Karpas-422 (cell line): ENCODE measurements around the gene ANKRD40CL. TPM values are rescaled to one million over a fixed set of nuclear protein-coding genes. Genes with fewer than 3 reads are reported as not detected.
A peak's percentile ranks its signal among the peaks of the same experiment; 100 is the strongest.

Source experiments
- DNase-seq: peaks from one replicate; pipeline ENCODE4 v3.0.0-alpha.2; 2015
- H2AFZ ChIP-seq: fragments of 200-600 bp; sonication (generic); 2 replicates; pipeline ENCODE4 v1.6.1; 2014; ENCODE audit warnings: antibody characterized with exemption, low read length, mixed read lengths
- H3K27ac ChIP-seq: fragments of 200-600 bp; sonication (generic); 2 replicates; pipeline ENCODE4 v1.5.1; 2014; ENCODE audit warnings: mild to moderate bottlenecking, low read length, moderate library complexity
- H3K27me3 ChIP-seq: fragments of 200-600 bp; sonication (generic); 2 replicates; pipeline ENCODE4 v1.6.1; 2014; ENCODE audit warnings: low read length, mixed read lengths
- H3K36me3 ChIP-seq: fragments of 200-600 bp; sonication (generic); 2 replicates; pipeline ENCODE4 v1.6.1; 2014; ENCODE audit warnings: low read length, mixed read lengths; ENCODE audit not compliant: insufficient read depth
- H3K4me1 ChIP-seq: fragments of 200-600 bp; sonication (generic); 2 replicates; pipeline ENCODE4 v1.6.1; 2014; ENCODE audit warnings: mild to moderate bottlenecking, low read length, mixed read lengths
- H3K4me2 ChIP-seq: fragments of 200-600 bp; sonication (generic); 2 replicates; pipeline ENCODE4 v1.6.1; 2014; ENCODE audit warnings: low read length, low read depth, mild to moderate bottlenecking; ENCODE audit not compliant: poor library complexity, severe bottlenecking
- H3K4me3 ChIP-seq: fragments of 200-600 bp; sonication (generic); 2 replicates; pipeline ENCODE4 v1.5.1; 2014; ENCODE audit warnings: mild to moderate bottlenecking, antibody characterized with exemption, low read length, mixed read lengths
- H3K79me2 ChIP-seq: fragments of 200-600 bp; sonication (generic); 2 replicates; pipeline ENCODE4 v1.6.1; 2014; ENCODE audit warnings: mild to moderate bottlenecking, low read length, mixed read lengths
- H3K9ac ChIP-seq: fragments of 200-600 bp; sonication (generic); 2 replicates; pipeline ENCODE4 v1.6.0; 2014; ENCODE audit warnings: low read length
- H3K9me2 ChIP-seq: fragments of 200-600 bp; sonication (generic), shearing (Covaris generic); replicated peaks from 2 replicates; pipeline ENCODE4 v1.6.0; 2014; ENCODE audit warnings: mild to moderate bottlenecking, low read length, moderate library complexity; ENCODE audit not compliant: insufficient read depth
- H3K9me3 ChIP-seq: fragments of 300-700, 200-600 bp; sonication (generic); 2 replicates; pipeline ENCODE4 v1.6.1; 2014; ENCODE audit warnings: low read length, mixed read lengths
- H4K20me1 ChIP-seq: fragments of 200-600 bp; sonication (generic); 2 replicates; pipeline ENCODE4 v1.6.1; 2014; ENCODE audit warnings: mild to moderate bottlenecking, antibody characterized with exemption, low read length, low read depth; ENCODE audit not compliant: insufficient read depth
- total RNA-seq: library from RNA; depleted of rRNA; stranded (reverse); fragments of >200 nt; shearing (Covaris generic); gene quantifications from 2 replicates; pipeline ENCODE4 v1.2.3, GENCODE V29; 2014; ENCODE audit warnings: low replicate concordance; rRNA removed

The ANKRD40CL gene, protein sequence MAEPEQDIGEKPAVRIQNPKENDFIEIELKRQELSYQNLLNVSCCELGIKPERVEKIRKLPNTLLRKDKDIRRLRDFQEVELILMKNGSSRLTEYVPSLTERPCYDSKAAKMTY
- total RNA-seq, result not detected in 2 replicates

DNA sequence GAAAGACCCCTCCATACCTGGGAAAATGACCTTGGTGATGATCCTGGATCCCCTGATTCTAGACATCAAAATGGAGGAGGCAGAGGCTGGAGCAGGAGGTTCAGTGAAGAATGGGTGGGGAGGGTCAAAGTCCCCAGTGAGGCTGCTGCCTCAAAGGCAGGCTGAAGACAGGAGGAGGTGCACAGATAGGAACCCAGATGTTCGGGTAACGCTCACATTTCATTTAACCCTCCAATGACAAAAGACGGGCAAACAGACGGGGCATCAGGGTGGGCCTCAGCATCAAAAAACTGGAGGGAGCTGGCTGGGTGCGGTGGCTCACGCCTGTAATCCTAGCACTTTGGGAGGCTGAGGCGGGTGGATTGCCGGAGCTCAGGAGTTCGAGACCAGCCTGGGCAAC, at the start of gene ANKRD40CL:
Gene ANKRD40CL, minus strand, starts transcription at position 73 of the 400 bp plus-strand sequence. CDS start 605 bp downstream, outside the sequence.
- Histone ChIP-seq H3K27ac (peak within 1 kb of the TSS; percentile 97; the same call in 1 of the 2 replicates), H2AFZ (peak within 1 kb of the TSS; percentile 34; the same call in 1 of the 2 replicates), H3K9me3 (no peaks in the 10 kb centered on the region), H3K4me3 (no peak within 1 kb of the TSS), H3K27me3 (no peaks in the 10 kb centered on the region), H3K4me1 (peaks cover 41% of the 10 kb centered on the region), H3K9ac (no peak within 1 kb of the TSS), H3K9me2 (no peaks in the 10 kb centered on the region), H4K20me1 (no peaks in the 10 kb centered on the region), H3K4me2 (peak within 1 kb of the TSS; percentile 88), H3K79me2 (no peaks in the 10 kb centered on the region), H3K36me3 (no peaks in the 10 kb centered on the region)
- DNase-seq, result no peak

DNA sequence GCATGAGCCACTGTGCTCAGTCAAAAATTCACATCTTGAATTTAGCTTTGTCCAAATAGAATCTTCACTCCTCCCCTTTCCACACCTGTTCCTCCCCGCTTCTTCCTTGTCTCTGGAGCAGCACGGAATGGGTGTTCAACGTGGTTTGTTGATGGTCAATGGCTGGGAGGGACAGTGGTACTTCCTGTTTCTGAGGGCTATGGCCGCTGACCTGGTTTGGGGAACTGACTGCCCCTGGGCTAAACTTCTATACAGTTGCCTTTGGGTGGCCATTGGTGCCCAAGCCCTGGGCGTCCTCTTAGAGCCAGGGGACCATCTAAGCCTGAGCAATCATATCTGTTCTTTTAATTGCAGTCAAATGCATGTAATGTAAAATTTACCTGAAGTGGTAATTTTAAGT, 49.0 kb upstream of the ANKRD40CL start:
- H3K4me2 ChIP-seq, result no peak overlapping the region
- H3K4me3 ChIP-seq, result no peak overlapping the region
- H3K9me2 ChIP-seq, result no peaks in the 10 kb centered on the region
- H3K9me3 ChIP-seq, result no peaks in the 10 kb centered on the region
- no peak overlapping the region for H3K9ac ChIP-seq
- no peak overlapping the region for H3K27ac ChIP-seq
- H3K36me3 ChIP-seq, result no peaks in the 10 kb centered on the region
- no peaks in the 10 kb centered on the region for H4K20me1 ChIP-seq
- no peaks in the 10 kb centered on the region for H3K27me3 ChIP-seq
- DNase-seq, result no peak
- no peaks in the 10 kb centered on the region for H3K79me2 ChIP-seq
- H2AFZ ChIP-seq, result no peak overlapping the region
- no peaks in the 10 kb centered on the region for H3K4me1 ChIP-seq

GRCh38 chr17:50815400-50815799, 48.1 kb upstream of the ANKRD40CL start:
- H3K4me1 ChIP-seq, result no peaks in the 10 kb centered on the region
- no peak overlapping the region for H3K9ac ChIP-seq
- no peaks in the 10 kb centered on the region for H3K79me2 ChIP-seq
- H3K4me3 ChIP-seq, result no peak overlapping the region
- no peak for DNase-seq
- H3K9me3 ChIP-seq, result no peaks in the 10 kb centered on the region
- H3K4me2 ChIP-seq, result no peak overlapping the region
- H3K36me3 ChIP-seq, result no peaks in the 10 kb centered on the region
- no peaks in the 10 kb centered on the region for H3K27me3 ChIP-seq
- H3K9me2 ChIP-seq, result no peaks in the 10 kb centered on the region
- no peaks in the 10 kb centered on the region for H4K20me1 ChIP-seq
- no peak overlapping the region for H3K27ac ChIP-seq
- no peak overlapping the region for H2AFZ ChIP-seq

GRCh38 chr17:50813583-50813982, 46.3 kb upstream of the ANKRD40CL start:
- no peaks in the 10 kb centered on the region for H4K20me1 ChIP-seq
- no peak overlapping the region for H2AFZ ChIP-seq
- no peaks in the 10 kb centered on the region for H3K27me3 ChIP-seq
- H3K9me3 ChIP-seq, result no peaks in the 10 kb centered on the region
- no peak overlapping the region for H3K9ac ChIP-seq
- no peak for DNase-seq
- no peaks in the 10 kb centered on the region for H3K4me1 ChIP-seq
- no peak overlapping the region for H3K27ac ChIP-seq
- no peak overlapping the region for H3K4me3 ChIP-seq
- H3K79me2 ChIP-seq, result no peaks in the 10 kb centered on the region
- no peaks in the 10 kb centered on the region for H3K36me3 ChIP-seq
- H3K4me2 ChIP-seq, result no peak overlapping the region
- H3K9me2 ChIP-seq, result no peaks in the 10 kb centered on the region

- H3K27ac ChIP-seq, result no peak overlapping the region
- H4K20me1 ChIP-seq, result no peaks in the 10 kb centered on the region
- DNase-seq, result no peak
- H3K27me3 ChIP-seq, result no peaks in the 10 kb centered on the region
- H3K36me3 ChIP-seq, result no peaks in the 10 kb centered on the region
- no peaks in the 10 kb centered on the region for H3K9me3 ChIP-seq
- H3K9me2 ChIP-seq, result no peaks in the 10 kb centered on the region
- no peak overlapping the region for H3K9ac ChIP-seq
- H2AFZ ChIP-seq, result no peak overlapping the region
- no peak overlapping the region for H3K4me2 ChIP-seq
- H3K4me1 ChIP-seq, result no peaks in the 10 kb centered on the region
- H3K4me3 ChIP-seq, result no peak overlapping the region
- H3K79me2 ChIP-seq, result no peaks in the 10 kb centered on the region
Observed at GRCh38 chr17:50808888-50809287, 41.6 kb upstream of the ANKRD40CL start.

- Histone ChIP-seq H3K27ac (no peak overlapping the region), H3K9me3 (no peaks in the 10 kb centered on the region), H3K9ac (no peak overlapping the region), H3K4me3 (no peak overlapping the region), H4K20me1 (no peaks in the 10 kb centered on the region), H3K4me2 (no peak overlapping the region), H3K9me2 (no peaks in the 10 kb centered on the region), H3K4me1 (no peaks in the 10 kb centered on the region), H3K27me3 (no peaks in the 10 kb centered on the region), H3K79me2 (no peaks in the 10 kb centered on the region), H2AFZ (no peak overlapping the region), H3K36me3 (no peaks in the 10 kb centered on the region)
- no peak for DNase-seq
Observed at GRCh38 chr17:50808413-50808812, 41.1 kb upstream of the ANKRD40CL start.

GRCh38 chr17:50807675-50808074, 40.4 kb upstream of the ANKRD40CL start:
- H3K27me3 ChIP-seq, result no peaks in the 10 kb centered on the region
- H3K4me1 ChIP-seq, result no peaks in the 10 kb centered on the region
- no peak overlapping the region for H3K27ac ChIP-seq
- H3K4me2 ChIP-seq, result no peak overlapping the region
- DNase-seq, result no peak
- H3K79me2 ChIP-seq, result no peaks in the 10 kb centered on the region
- H3K4me3 ChIP-seq, result no peak overlapping the region
- no peaks in the 10 kb centered on the region for H3K9me2 ChIP-seq
- no peaks in the 10 kb centered on the region for H3K9me3 ChIP-seq
- H3K36me3 ChIP-seq, result no peaks in the 10 kb centered on the region
- H4K20me1 ChIP-seq, result no peaks in the 10 kb centered on the region
- H2AFZ ChIP-seq, result no peak overlapping the region
- no peak overlapping the region for H3K9ac ChIP-seq

- no peaks in the 10 kb centered on the region for H3K4me1 ChIP-seq
- H3K9ac ChIP-seq, result no peak overlapping the region
- no peaks in the 10 kb centered on the region for H4K20me1 ChIP-seq
- H3K79me2 ChIP-seq, result no peaks in the 10 kb centered on the region
- no peak overlapping the region for H3K4me3 ChIP-seq
- H3K4me2 ChIP-seq, result no peak overlapping the region
- no peaks in the 10 kb centered on the region for H3K36me3 ChIP-seq
- no peak for DNase-seq
- no peaks in the 10 kb centered on the region for H3K9me3 ChIP-seq
- no peak overlapping the region for H2AFZ ChIP-seq
- no peaks in the 10 kb centered on the region for H3K9me2 ChIP-seq
- no peak overlapping the region for H3K27ac ChIP-seq
- no peaks in the 10 kb centered on the region for H3K27me3 ChIP-seq
Observed at GRCh38 chr17:50807009-50807408, 39.7 kb upstream of the ANKRD40CL start.
